ENCODE measurements around the gene ANKLE1. TPM values are rescaled to one million over a fixed set of nuclear protein-coding genes. Genes with fewer than 3 reads are reported as not detected.
A peak's percentile ranks its signal among the peaks of the same experiment; 100 is the strongest.
"Not testable (repeated sequence)": the region's sequence is repeated elsewhere in the genome, so short reads cannot be mapped to it uniquely, and the experiment has no call there.

ANKLE1 gene
- total RNA-seq, 1 donor from 2014 or later = not detected

GRCh38 chr19:17282488-17283125 is 906 bp downstream of the ANKLE1 start:
- peak; percentile 78 for DNase-seq (ENCODE audit: low spot score)

GRCh38 chr19:17283504-17283996 is 1.8 kb downstream of the ANKLE1 start:
- DNase-seq (ENCODE audit: low spot score) = no peak

- DNase-seq (ENCODE audit: low spot score) = no peak
Observed at GRCh38 chr19:17285415-17286135, 3.9 kb downstream of the ANKLE1 start.

- DNase-seq (ENCODE audit: low spot score) = no peak
Observed at GRCh38 chr19:17286263-17286662, 4.6 kb downstream of the ANKLE1 start.

- no peak for DNase-seq (ENCODE audit: low spot score)
Observed at GRCh38 chr19:17286752-17287151, 5.1 kb downstream of the ANKLE1 start.

GRCh38 chr19:17289489-17289888 is 7.8 kb downstream of the ANKLE1 start:
- peak; percentile 54 for DNase-seq (ENCODE audit: low spot score)

GRCh38 chr19:17292301-17293074 is 10.8 kb downstream of the ANKLE1 start:
- DNase-seq (ENCODE audit: low spot score) = peak; percentile 94

- DNase-seq (ENCODE audit: low spot score) = no peak
Observed at GRCh38 chr19:17293605-17294004, 11.9 kb downstream of the ANKLE1 start.

- no peak for DNase-seq (ENCODE audit: low spot score)
Observed at GRCh38 chr19:17294051-17294891, 12.6 kb downstream of the ANKLE1 start.

DNA sequence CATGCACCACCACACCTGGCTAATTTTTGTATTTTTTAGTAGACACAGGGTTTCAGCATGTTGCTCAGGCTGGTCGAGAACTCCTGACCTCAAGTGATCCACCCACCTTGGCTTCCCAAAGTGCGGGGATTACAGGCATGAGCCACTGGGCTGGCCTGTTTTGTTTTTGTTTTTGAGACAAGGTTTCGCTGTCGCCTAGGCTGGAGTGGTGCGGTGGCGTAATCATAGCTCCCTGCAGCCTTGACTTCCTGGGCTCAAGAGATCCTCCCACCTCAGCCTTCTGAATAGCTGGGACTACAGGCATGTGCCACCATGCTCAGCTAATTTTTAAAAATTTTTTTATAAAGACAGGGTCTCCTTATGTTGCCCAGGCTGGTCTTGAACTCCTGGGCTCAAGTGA is 13.8 kb downstream of the ANKLE1 start:
- DNase-seq (ENCODE audit: low spot score) = not testable (repeated sequence)

GRCh38 chr19:17296273-17296672 is 14.6 kb downstream of the ANKLE1 start:
- no peak for DNase-seq (ENCODE audit: low spot score)

DNA sequence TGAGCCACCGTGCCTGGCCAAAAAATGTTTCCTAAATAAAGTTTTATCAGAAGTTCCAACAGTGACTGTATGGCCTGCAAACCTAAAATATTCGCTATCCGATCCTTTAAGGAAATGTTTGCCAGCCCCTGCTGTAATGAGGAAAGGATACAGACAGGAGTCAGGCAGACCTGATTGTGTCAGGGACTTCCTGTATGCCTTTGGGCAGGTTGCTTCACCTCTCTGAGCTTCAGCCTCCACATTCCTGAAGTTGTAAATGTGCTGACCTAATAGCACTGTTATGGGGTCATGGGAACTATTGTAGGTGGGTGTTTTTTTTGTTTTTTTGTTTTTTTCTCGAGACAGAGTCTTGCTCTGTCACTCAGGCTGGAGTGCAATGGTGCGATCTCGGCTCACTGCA is 15.3 kb downstream of the ANKLE1 start:
- DNase-seq (ENCODE audit: low spot score) = no peak

- DNase-seq (ENCODE audit: low spot score) = no peak
Observed at GRCh38 chr19:17300992-17301619, 19.4 kb downstream of the ANKLE1 start.

GRCh38 chr19:17302391-17303166 is 20.9 kb downstream of the ANKLE1 start:
- no peak for DNase-seq (ENCODE audit: low spot score)

GRCh38 chr19:17303167-17303939 is 21.7 kb downstream of the ANKLE1 start, which contains the start of gene ABHD8:
ABHD8 (minus strand) TSS chr19:17303425; CDS start chr19:17301616, 1,809 bp downstream.
- peak; percentile 97 for DNase-seq (ENCODE audit: low spot score)

DNA sequence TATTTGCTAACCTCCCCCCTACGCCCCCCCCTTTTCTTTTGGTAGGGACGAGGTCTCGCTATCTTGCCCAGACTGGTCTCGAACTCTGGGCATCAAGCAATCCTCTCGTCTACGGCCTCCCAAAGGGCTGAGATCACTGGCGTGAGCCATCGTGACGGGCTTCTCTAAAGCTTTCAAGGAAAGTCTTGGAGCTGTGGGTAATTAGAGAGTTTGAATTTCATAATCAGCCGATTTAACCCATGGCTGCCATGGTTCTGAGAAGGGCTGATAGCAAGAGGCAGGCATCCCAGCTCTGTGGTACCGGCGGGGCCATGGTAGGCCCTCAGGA is 22.2 kb downstream of the ANKLE1 start:
- DNase-seq (ENCODE audit: low spot score) = no peak

- no peak for DNase-seq (ENCODE audit: low spot score)
Observed at GRCh38 chr19:17304386-17305215, 22.9 kb downstream of the ANKLE1 start.

GRCh38 chr19:17305216-17305516 is 23.5 kb downstream of the ANKLE1 start:
- DNase-seq (ENCODE audit: low spot score) = no peak
